GM21737 (cell line): ENCODE data around the gene SLC26A9.
"Not testable (repeated sequence)": the region's sequence is repeated elsewhere in the genome, so short reads cannot be mapped to it uniquely, and the experiment has no call there.

Experiments
- ATAC-seq: cut with Tn5 transposase; IDR thresholded peaks from one replicate; pipeline ENCODE4 v1.9.1; 2021; ENCODE audit warnings: mild to moderate bottlenecking, moderate library complexity; ENCODE audit not compliant: unreplicated experiment

Gene SLC26A9

GRCh38 chr1:205905095-205905494 lies 38.2 kb downstream of the SLC26A9 start:
- ATAC-seq = not testable (repeated sequence)

GRCh38 chr1:205896351-205896750 lies 46.9 kb downstream of the SLC26A9 start:
- no peak for ATAC-seq

DNA sequence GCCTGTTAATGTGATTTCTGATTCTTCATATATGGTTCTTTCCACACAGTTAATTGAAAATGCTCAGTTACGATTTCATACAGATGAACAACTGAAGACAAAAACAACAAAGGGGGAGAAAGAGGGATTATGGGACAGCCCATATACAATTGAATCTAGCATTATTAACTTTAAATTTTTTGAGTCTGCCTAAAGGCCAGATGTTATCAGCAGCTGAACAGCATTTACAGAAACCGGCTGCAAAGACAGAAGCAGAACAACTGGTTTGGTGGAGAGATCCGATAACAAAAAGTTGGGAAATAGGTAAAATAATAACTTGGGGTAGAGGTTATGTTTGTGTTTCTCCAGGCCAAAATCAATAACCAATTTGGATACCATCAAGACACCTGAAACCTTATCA lies 49.1 kb downstream of the SLC26A9 start:
- ATAC-seq = not testable (repeated sequence)

- not testable (repeated sequence) for ATAC-seq
These were observed 51.1 kb downstream of the SLC26A9 start for GRCh38 chr1:205892175-205892574.

DNA sequence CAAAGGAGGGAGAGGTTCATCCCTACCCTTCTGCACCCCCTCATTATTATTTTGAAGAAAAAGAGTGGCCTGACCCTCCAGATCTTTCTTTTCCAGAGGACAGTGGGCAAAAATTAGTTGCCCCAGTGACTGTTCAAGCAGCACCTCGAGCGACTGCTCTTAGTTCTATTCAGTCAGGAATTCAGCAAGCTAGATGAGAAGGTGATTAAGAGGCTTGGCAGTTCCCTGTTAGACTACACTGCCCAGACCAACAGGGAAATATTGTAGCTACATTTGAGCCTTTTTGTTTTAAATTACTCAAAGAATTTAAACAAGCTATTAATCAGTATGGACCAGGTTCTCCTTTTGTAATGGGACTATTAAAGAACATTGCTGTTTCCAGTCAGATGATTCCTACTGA lies 51.8 kb downstream of the SLC26A9 start:
- not testable (repeated sequence) for ATAC-seq

DNA sequence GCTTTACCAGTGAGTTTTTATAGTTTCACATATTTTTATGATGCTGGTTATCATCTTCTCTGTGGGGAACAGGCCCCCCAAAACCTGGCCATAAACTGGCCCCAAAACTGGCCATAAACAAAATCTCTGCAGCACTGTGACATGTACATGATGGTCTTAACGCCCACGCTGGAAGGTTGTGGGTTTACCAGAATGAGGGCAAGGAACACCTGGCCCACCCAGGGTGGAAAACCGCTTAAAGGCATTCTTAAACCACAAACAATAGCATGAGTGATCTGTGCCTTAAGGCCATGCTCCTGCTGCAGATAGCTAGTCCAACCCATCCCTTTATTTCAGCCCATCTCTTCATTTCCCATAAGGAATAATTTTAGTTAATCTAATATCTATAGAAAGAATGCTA lies 52.6 kb downstream of the SLC26A9 start:
- not testable (repeated sequence) for ATAC-seq

GRCh38 chr1:205889706-205890105 lies 53.5 kb downstream of the SLC26A9 start:
- not testable (repeated sequence) for ATAC-seq

GRCh38 chr1:205889006-205889405 lies 54.2 kb downstream of the SLC26A9 start:
- not testable (repeated sequence) for ATAC-seq

- no peak for ATAC-seq
These were observed 59.5 kb downstream of the SLC26A9 start for GRCh38 chr1:205883792-205884191.

DNA sequence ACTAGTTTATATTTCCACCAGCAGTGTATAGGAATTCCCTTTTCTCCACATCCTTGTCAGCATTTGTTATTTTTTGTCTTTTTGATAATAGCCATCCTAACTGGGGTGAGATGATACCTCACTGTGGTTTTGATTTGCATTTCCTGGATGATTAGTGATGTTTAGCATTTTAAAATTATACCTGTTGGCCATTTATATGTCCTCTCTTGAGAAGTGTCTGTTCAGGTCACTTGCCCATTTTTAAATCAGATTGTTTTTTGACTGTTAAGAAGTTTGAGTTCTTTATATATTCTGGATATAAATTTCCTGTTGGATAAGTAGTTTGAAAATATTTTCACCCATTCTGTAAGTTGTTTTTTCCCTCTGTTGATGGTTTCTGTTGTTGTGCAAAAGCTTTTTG lies 62.3 kb downstream of the SLC26A9 start:
- no peak for ATAC-seq

DNA sequence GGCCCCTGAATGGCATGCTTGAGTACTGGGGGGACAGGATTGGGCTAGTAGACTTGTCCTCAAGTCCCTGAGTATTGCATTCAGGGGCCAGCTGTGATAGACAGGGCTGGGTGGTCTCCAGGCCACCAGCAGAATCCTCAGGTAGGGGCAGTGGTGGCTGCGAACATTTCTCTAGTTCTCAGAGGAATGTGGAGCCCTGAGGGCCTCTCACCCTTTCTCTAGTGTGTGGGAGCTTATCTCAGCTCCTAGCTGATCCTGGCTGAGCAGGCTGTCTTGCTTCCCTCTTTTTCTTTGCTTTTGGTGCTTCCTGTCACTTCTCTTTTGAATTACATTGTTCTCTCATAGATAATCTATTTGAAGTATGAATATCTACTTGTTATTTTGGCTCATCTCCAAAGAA lies 63.3 kb downstream of the SLC26A9 start:
- no peak for ATAC-seq

GRCh38 chr1:205878026-205878425 lies 65.2 kb downstream of the SLC26A9 start:
- ATAC-seq = no peak

DNA sequence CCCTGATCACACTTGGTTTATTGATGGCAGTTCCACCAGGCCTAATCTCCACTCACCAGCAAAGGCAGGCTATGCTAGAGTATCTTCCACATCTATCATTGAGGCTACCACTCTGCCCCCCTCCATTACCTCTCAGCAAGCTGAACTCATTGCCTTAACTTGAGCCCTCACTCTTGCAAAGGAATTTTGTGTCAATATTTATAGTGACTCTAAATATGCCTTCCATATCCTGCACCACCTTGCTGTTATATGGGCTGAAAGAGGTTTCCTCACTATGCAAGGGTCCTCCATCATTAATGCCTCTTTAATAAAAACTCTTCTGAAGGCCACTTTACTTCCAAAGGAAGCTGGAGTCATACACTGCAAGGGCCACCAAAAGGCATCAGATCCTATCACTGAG lies 70.1 kb downstream of the SLC26A9 start:
- not testable (repeated sequence) for ATAC-seq

- no peak for ATAC-seq
These were observed 73.0 kb downstream of the SLC26A9 start for GRCh38 chr1:205870236-205870635.
